Mucosa of stomach (tissue), 1 donor: ENCODE measurements around the gene PTPN5.

Experiments
- H3K27me3 ChIP-seq: one replicate; pipeline ENCODE4 v1.7.0; 2013; ENCODE audit warnings: mild to moderate bottlenecking, low read length; ENCODE audit not compliant: control insufficient read depth, insufficient read depth
- H3K36me3 ChIP-seq: one replicate; pipeline ENCODE4 v1.7.0; 2013; ENCODE audit warnings: low read length; ENCODE audit not compliant: control insufficient read depth, insufficient read depth
- H3K4me1 ChIP-seq: one replicate; pipeline ENCODE4 v1.7.0; 2013; ENCODE audit warnings: mild to moderate bottlenecking, low read length; ENCODE audit not compliant: control insufficient read depth, insufficient read depth
- H3K4me3 ChIP-seq: one replicate; pipeline ENCODE4 v1.7.0; 2013; ENCODE audit warnings: low read length
- H3K9ac ChIP-seq: one replicate; pipeline ENCODE4 v1.7.0; 2013; ENCODE audit warnings: mild to moderate bottlenecking, low read length, moderate library complexity
- H3K9me3 ChIP-seq: one replicate; pipeline ENCODE4 v1.7.0; 2013; ENCODE audit warnings: mild to moderate bottlenecking, low read length, moderate library complexity; ENCODE audit not compliant: control insufficient read depth
- donor health status: Pancreatic carcinoma.

Gene PTPN5

DNA sequence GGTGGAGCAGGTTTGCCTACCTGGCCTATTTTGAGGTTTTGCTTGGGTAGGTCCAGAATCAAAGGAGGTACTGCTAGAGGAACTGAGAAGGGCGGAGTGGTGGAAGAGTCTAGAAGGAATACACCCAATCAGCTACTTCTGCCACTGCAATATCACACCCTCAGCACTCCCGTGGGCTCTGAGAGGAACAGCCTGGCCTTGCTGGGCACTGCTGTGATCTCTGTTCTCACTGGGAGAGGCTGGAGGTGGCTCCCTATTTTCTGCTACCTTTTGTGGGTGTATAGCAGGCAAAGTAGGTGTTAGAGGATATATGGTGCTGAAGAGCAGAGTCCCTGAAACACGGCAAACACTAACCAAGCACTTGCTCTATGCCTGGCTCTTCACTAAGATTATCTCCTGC is 40.7 kb downstream of the PTPN5 start:
- Histone ChIP-seq H3K4me1 (no peaks in the 10 kb centered on the region), H3K36me3 (no peaks in the 10 kb centered on the region), H3K9ac (no peak overlapping the region), H3K27me3 (peaks cover 3% of the 10 kb centered on the region), H3K9me3 (no peaks in the 10 kb centered on the region), H3K4me3 (no peak overlapping the region)

DNA sequence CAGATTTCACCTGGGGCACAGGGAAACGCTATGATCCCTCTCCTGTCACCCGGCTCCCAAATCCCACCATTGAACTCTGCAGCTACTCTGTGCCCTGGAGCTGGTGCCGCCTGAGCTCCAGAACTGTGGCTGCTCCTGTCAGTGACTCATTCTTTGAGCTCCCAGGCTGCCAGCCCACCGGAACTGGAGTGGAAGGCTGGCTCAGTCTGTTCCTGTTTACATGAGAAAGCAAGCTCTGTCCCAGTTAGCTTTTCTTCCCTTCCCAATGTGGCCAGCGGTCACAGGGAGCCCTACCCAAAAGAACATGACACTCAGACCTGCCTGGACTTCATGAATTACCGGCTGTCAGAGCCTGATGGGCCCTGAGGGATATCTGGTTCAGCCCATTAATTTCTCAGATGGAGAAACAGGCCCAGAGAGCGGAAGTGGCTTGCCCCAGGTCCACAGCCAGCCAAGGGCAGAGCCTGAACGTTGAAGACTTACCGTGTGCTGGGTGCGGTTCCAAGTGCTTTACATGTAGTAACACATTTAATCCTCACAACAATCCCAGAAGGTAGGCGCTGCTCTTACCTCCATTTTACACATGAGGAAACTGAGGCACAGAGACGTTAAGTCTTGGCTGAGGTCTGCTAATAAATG is 41.8 kb downstream of the PTPN5 start:
- Histone ChIP-seq H3K9me3 (no peaks in the 10 kb centered on the region), H3K27me3 (peaks cover 3% of the 10 kb centered on the region), H3K4me3 (no peak overlapping the region), H3K9ac (no peak overlapping the region), H3K4me1 (no peaks in the 10 kb centered on the region), H3K36me3 (no peaks in the 10 kb centered on the region)

DNA sequence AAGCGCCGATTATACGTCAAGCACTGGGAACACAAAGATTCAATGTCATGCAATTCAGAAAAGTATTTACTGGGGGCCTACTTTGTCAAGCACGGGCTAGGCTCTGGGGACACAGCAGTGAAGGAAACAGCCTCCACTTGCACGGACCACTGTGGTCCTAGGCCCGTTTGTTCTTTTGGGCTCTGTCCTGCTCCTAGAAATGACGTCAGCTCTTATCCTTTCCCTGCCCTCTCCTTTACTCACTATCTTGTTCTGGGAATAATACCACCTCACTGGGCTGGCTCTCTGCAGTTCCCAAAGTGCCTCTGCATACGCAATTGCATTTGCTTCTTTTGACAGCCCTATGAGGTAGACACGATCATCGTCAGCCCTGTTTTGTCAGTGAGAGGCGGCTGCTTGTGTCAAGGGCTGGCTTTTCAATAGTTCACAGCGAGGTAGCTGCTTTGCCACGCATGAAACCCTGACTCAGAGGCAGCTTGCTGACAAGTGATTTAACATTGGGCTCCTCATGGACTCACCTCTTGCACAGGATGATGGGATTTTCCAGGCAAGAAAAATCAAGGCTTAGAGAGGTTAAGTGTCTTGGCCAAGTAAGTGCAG is 42.7 kb downstream of the PTPN5 start:
- Histone ChIP-seq H3K36me3 (no peaks in the 10 kb centered on the region), H3K4me1 (no peaks in the 10 kb centered on the region), H3K9ac (no peak overlapping the region), H3K9me3 (no peaks in the 10 kb centered on the region), H3K27me3 (peaks cover 3% of the 10 kb centered on the region), H3K4me3 (no peak overlapping the region)

DNA sequence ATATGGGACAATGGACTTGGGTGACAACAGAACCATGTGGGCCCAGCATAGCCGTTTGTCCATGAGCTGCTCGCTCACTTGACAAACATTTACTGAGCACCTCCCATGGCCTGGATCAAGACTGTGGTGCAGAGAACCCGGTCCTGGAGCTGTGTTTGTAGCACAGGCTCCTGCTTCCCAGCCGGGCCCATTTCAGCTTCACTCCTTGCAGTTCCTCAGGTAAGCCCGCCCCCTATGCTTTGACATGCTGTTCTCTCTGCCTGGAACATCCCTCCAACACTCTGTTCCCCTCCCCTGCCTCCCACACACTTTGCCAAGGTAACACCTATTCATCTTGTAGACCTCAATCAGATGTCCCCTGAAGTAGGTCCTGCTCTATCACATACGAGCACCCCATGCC is 46.3 kb downstream of the PTPN5 start:
- Histone ChIP-seq H3K4me3 (no peak overlapping the region), H3K9me3 (no peaks in the 10 kb centered on the region), H3K36me3 (no peaks in the 10 kb centered on the region), H3K27me3 (no peaks in the 10 kb centered on the region), H3K4me1 (no peaks in the 10 kb centered on the region), H3K9ac (no peak overlapping the region)

DNA sequence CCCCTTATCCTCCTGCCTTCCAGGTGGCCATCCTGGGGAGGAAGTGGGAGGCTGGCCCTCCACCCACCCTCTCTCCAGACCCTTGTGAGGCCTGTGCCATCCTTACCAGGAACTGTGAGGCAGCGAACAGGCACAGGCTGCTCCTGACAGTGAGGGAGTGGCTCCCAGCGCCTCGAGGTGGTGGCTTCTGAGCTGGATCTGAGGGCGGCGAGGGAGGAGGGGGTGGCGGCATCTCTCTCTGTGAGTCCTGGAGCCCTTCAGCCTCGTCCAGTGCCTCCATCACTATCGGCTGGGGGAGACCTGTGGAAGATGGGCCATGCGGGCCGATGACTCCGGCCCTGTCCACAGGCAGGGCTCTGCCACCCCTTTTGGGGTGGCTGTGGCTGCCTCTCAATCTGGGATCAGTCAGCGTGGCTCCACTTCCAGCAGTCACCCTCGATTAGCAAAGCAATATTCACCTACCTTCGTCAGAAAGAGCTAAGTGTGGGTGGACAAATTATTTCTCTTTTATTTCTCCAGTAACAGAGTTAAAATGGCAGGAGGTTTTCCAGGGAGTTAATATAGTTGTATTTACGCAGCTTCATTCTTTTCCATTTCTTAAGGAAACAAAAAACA is 47.6 kb downstream of the PTPN5 start:
- Histone ChIP-seq H3K9ac (no peak overlapping the region), H3K9me3 (no peaks in the 10 kb centered on the region), H3K27me3 (no peaks in the 10 kb centered on the region), H3K4me1 (no peaks in the 10 kb centered on the region), H3K4me3 (no peak overlapping the region), H3K36me3 (no peaks in the 10 kb centered on the region)

DNA sequence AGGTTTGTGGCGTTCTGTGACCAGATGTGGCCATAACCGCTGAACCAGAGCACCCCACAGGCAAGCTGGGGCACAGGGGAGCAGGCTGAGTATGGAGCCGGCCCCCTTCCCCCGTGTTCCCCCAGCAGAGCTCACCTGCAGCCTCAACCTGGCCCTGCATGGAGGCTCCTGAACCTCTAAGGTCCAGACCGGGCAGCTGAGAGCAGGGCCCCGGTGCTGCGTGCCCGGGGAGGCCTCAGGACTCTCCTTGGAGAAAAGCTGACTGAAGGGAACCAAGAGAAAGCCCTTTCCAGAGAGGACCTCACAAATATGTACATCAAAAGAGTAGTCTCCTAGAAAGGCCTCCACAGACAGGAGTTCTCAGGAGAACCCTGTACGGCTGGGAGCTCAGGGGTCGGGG is 48.2 kb downstream of the PTPN5 start:
- no peaks in the 10 kb centered on the region for H3K27me3 ChIP-seq
- H3K36me3 ChIP-seq = no peaks in the 10 kb centered on the region
- no peak overlapping the region for H3K4me3 ChIP-seq
- no peaks in the 10 kb centered on the region for H3K4me1 ChIP-seq
- no peaks in the 10 kb centered on the region for H3K9me3 ChIP-seq
- no peak overlapping the region for H3K9ac ChIP-seq

DNA sequence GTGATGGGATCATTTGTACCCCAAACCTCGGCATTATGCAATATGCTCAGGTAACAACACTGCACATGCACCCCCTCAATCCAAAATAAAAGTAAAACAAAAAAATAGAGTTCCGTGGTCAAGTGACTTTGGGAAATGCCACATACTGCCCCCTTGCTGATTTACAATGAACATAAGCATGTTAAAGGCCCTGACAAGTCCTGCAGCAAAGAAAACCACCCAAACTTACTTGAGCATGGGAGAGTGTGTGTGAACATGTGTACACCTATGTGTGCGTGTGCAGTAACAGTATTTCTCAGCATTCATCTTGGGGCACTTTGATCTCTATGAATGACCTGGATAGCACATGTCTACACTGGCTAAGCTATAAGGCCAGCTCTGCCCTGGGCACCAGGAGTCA is 49.8 kb downstream of the PTPN5 start:
- Histone ChIP-seq H3K4me3 (no peak overlapping the region), H3K36me3 (no peaks in the 10 kb centered on the region), H3K27me3 (no peaks in the 10 kb centered on the region), H3K4me1 (no peaks in the 10 kb centered on the region), H3K9ac (no peak overlapping the region), H3K9me3 (no peaks in the 10 kb centered on the region)

DNA sequence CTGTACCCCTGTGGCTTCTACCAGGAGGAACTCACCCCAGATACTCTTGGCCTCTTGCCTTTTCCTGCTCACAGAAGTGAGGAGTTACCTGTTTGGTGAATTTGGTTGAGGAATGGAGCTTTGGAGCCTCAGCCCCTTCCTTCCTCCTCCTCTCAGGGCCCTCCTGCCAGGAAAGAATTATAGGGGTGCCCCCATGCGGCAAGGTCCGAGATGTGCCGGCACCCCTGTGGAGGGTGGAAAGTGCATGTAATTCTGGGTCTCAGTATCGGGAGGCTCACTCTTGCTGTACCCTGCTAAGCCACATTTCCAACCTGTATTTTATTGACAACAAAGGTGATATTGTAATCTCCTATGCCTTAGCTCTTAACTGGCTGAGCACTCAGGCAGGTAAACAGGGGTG is 51.9 kb downstream of the PTPN5 start:
- H3K4me3 ChIP-seq = no peak overlapping the region
- no peaks in the 10 kb centered on the region for H3K36me3 ChIP-seq
- no peak overlapping the region for H3K9ac ChIP-seq
- H3K9me3 ChIP-seq = no peaks in the 10 kb centered on the region
- no peaks in the 10 kb centered on the region for H3K27me3 ChIP-seq
- no peaks in the 10 kb centered on the region for H3K4me1 ChIP-seq

DNA sequence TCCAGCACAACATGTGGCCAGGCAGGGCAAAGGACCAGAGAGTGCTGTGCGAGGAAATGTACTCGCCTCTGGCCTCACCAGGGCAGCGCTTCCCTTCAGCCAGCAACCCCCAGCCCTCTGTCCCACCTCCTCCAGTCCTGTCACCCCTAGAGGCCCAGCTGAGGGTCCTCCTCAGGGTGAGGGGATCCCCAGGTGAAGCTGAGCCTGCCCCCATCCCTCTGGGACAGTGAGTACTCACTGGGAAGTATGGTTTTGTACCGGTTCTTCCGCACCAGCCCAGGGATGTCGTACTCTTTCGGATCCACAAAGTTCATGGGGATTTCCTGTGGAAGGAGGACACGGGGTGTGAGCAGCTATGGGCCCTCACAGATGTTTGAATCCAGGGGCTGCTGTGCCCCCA is 54.0 kb downstream of the PTPN5 start:
- no peak overlapping the region for H3K4me3 ChIP-seq
- H3K9ac ChIP-seq = no peak overlapping the region
- H3K27me3 ChIP-seq = no peaks in the 10 kb centered on the region
- no peaks in the 10 kb centered on the region for H3K36me3 ChIP-seq
- no peaks in the 10 kb centered on the region for H3K9me3 ChIP-seq
- H3K4me1 ChIP-seq = no peaks in the 10 kb centered on the region

DNA sequence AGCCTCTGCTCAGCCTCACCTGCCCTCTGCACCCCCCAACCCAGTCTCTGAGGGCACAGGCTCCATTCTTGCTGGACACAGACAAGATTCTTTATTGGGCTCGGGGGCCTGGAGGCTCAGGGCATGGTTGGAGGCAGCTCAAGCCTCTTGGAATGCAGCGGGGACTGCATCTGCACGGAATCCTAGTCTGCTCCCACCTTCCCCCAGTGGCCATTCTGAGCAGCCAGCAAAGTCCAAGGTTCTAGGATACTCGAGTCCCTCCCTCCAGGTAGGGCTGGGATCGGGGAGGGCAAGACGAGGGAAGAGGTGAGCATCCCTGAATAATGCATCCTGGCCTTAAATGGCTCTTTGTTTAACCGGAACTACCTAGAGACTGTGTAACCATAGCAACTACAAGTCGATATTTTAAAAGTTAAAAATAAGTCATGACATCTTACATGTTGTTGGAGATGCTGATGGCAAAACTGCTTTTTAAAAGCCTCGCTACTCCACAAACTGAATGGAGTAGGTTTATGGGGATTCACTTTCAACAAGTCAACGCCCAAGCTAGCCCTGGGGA is 54.9 kb downstream of the PTPN5 start:
- Histone ChIP-seq H3K4me3 (no peak overlapping the region), H3K36me3 (no peaks in the 10 kb centered on the region), H3K4me1 (no peaks in the 10 kb centered on the region), H3K9me3 (no peaks in the 10 kb centered on the region), H3K9ac (no peak overlapping the region), H3K27me3 (no peaks in the 10 kb centered on the region)

DNA sequence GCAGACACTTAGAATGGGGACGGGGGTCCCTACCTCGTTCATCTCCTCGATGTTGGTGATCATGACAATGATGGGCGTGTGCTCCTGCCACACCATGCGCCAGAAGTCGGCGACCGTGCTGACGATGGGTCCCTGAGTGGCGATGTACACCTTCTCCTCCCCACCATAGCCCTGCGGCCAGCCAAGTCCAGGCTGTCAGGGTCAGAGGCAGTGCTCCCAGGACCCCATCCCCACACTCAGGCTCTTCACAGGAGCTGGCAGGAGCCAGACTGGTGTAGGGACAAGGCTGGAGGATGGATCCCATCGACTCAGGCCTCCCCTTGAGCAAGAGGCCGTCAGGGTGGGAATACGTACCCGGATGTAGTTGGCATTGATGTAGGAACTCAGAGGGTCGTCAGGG is 58.4 kb downstream of the PTPN5 start:
- Histone ChIP-seq H3K9ac (no peak overlapping the region), H3K4me3 (no peak overlapping the region), H3K27me3 (no peaks in the 10 kb centered on the region), H3K36me3 (no peaks in the 10 kb centered on the region), H3K9me3 (no peaks in the 10 kb centered on the region), H3K4me1 (no peaks in the 10 kb centered on the region)

DNA sequence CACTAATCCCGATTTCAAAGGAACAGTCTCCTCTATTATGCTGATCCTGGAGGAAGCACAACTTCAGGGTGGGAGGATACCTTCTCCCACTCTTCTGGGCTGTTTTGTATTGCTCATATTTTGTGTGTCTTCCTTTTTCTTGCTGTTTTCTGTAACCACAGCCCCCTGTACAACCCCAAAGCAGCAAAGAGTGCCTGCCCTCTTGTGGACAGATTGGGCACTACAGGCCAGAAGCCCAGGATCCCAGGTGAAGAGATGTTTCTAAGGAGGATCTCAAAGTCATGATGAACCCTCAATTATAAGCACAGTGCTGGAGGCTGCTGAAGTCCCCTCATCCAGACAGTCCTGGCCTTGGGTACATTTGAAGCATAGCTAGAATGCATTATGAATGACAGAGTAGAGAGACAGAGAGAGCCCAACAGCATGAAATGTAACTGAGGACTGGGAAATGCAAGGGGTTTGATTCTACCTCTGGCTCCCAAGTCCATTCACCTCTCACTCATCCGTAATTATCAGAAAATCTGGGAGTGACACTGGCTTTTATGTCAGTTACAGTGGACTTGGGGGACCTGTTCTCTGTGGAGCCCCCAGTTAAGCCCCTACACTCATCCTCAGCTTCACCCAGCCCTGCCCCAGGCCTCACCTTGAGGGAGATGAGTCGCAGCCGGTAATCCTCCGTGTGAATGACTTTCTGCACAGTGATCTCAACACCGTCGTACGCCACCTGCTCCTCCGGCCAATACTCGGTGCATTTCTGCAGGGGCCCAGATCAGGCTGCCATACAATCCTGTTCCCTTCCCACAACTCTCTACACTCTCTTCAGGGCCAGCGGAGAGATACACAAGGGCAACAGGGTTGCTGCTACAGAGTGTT is 59.4 kb downstream of the PTPN5 start:
- Histone ChIP-seq H3K27me3 (no peaks in the 10 kb centered on the region), H3K4me3 (no peak overlapping the region), H3K9me3 (no peaks in the 10 kb centered on the region), H3K9ac (no peak overlapping the region), H3K36me3 (no peaks in the 10 kb centered on the region), H3K4me1 (peaks cover 7% of the 10 kb centered on the region)
